Uterus (tissue), 2 donors: ENCODE results near the gene FUBP1.

ENCODE experiments used
- POLR2A ChIP-seq, 2 donors: fragments of 450-650 bp; IDR thresholded peaks; one replicate each; pipeline ENCODE4 v1.6.1; 2016; ENCODE audit warnings: antibody characterized with exemption in 2 of 2, mild to moderate bottlenecking in 1 of 2, moderate library complexity in 1 of 2
- TF ChIP-seq, protein P1 (sequence below), 4 experiments: fragments of 200-600 bp in 2 of 4; fragments of 450-650 bp in 2 of 4; sonication (generic) in 2 of 4; IDR thresholded peaks; one replicate each; pipeline ENCODE4 v1.5.1; 2016 to 2019; ENCODE audit warnings: antibody characterized with exemption in 4 of 4, mild to moderate bottlenecking in 2 of 4, moderate library complexity in 1 of 4

DNA sequence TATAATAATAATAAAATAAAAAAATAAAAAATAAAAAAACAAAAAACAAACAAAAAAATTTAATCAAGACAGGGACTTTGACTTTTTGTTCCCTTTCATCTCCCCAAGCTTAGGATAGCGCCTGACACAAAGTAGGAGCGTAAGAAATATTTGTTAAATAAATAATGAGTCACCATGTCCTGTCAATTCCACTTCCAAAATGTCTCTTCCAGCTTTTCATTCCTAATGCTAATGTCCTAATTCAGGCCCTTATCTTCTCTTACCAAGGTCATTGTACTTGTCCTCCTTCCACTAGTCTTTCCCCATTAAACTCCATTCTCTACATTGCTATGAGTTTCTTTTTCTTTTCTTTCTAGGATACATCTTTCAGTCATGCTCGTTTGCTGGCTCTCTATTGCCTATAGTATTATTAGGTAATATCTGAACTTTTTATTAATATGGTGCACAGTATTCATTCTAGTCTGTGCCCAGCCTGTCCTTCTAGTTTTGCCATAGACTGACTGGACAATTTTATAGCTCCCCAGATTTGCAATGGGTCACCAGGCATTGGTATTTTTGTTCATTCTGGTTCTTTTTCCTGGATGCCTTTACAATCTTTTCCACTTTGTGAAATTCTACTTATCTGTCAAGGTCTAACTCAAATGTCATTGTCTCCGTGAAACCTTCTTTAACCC is 79.1 kb downstream of the FUBP1 start:
- TF ChIP-seq, protein P1, sequence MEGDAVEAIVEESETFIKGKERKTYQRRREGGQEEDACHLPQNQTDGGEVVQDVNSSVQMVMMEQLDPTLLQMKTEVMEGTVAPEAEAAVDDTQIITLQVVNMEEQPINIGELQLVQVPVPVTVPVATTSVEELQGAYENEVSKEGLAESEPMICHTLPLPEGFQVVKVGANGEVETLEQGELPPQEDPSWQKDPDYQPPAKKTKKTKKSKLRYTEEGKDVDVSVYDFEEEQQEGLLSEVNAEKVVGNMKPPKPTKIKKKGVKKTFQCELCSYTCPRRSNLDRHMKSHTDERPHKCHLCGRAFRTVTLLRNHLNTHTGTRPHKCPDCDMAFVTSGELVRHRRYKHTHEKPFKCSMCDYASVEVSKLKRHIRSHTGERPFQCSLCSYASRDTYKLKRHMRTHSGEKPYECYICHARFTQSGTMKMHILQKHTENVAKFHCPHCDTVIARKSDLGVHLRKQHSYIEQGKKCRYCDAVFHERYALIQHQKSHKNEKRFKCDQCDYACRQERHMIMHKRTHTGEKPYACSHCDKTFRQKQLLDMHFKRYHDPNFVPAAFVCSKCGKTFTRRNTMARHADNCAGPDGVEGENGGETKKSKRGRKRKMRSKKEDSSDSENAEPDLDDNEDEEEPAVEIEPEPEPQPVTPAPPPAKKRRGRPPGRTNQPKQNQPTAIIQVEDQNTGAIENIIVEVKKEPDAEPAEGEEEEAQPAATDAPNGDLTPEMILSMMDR (IDR thresholded peaks at IDR 0.05) = no peak
- no peak for TF ChIP-seq POLR2A (IDR thresholded peaks at IDR 0.05)
